NT2/D1 (cell line): ENCODE data around the gene ROCK2.

ENCODE experiments used
- YY1 ChIP-seq: IDR thresholded peaks from 2 replicates; pipeline ENCODE4 v1.6.1; 2011; ENCODE audit not compliant: insufficient read length, insufficient read depth
- ZNF274 ChIP-seq: IDR thresholded peaks from 2 replicates; pipeline ENCODE4 v1.6.1; 2011; ENCODE audit warnings: mild to moderate bottlenecking, low read depth, low read length

GRCh38 chr2:11141319-11141718 is 203.1 kb downstream of the ROCK2 start:
- TF ChIP-seq ZNF274 (no peak), YY1 (no peak)
